Adrenal gland (tissue), 5 donors: ENCODE results near the gene CDY2A.
"Not testable (repeated sequence)": the region's sequence is repeated elsewhere in the genome, so short reads cannot be mapped to it uniquely, and the experiment has no call there.

Source experiments
- POLR2A ChIP-seq, 2 donors: fragments of 450-650 bp; IDR thresholded peaks; one replicate each; pipeline ENCODE4 v1.6.1; 2017; ENCODE audit warnings: antibody characterized with exemption in 2 of 2, mild to moderate bottlenecking in 2 of 2, moderate library complexity in 1 of 2
- TF ChIP-seq, protein P1 (sequence below), 6 experiments: fragments of 450-650 bp in 4 of 6; fragments of 200-600 bp in 2 of 6; sonication (generic) in 1 of 6; IDR thresholded peaks; 1 replicate in 5 of 6; 2 replicates in 1 of 6; pipeline versions ENCODE4 v1.5.1 to v1.8.0; 2016 to 2021; ENCODE audit warnings: antibody characterized with exemption in 6 of 6, mild to moderate bottlenecking in 2 of 6, moderate library complexity in 1 of 6
- donor health status: DM: no; HTN: no; CAD: no.

DNA sequence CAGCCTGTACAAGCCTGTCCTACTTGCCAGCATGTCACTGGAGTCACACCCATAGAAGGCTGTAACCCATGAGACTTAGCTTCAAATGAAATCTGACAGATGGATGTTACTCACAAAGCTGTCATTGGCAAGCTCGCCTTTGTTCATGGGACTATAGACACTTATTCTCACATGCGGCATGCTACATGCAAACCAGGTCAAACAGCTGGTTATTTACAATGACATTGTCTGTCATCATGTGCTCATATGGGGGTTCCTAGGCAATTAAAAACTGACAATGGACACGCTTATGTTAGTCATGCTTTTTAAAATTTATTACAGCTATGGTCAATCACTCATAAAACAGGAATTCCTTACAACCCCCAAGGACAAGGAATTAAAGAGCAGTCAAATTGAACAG, 30.9 kb downstream of the CDY2A start:
- TF ChIP-seq, protein P1, sequence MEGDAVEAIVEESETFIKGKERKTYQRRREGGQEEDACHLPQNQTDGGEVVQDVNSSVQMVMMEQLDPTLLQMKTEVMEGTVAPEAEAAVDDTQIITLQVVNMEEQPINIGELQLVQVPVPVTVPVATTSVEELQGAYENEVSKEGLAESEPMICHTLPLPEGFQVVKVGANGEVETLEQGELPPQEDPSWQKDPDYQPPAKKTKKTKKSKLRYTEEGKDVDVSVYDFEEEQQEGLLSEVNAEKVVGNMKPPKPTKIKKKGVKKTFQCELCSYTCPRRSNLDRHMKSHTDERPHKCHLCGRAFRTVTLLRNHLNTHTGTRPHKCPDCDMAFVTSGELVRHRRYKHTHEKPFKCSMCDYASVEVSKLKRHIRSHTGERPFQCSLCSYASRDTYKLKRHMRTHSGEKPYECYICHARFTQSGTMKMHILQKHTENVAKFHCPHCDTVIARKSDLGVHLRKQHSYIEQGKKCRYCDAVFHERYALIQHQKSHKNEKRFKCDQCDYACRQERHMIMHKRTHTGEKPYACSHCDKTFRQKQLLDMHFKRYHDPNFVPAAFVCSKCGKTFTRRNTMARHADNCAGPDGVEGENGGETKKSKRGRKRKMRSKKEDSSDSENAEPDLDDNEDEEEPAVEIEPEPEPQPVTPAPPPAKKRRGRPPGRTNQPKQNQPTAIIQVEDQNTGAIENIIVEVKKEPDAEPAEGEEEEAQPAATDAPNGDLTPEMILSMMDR (IDR thresholded peaks at IDR 0.05) = not testable (repeated sequence)
- TF ChIP-seq POLR2A (IDR thresholded peaks at IDR 0.05) = not testable (repeated sequence)
